HUES48 (cell line): ENCODE measurements around the gene ZW10.
"Not testable (repeated sequence)": the region's sequence is repeated elsewhere in the genome, so short reads cannot be mapped to it uniquely, and the experiment has no call there.

Experiments
- H3K27ac ChIP-seq: one replicate; pipeline ENCODE4 v1.7.0; 2013; ENCODE audit warnings: low read depth, low read length, inconsistent platforms
- H3K27me3 ChIP-seq: 2 replicates; pipeline ENCODE4 v1.6.1; 2013; ENCODE audit warnings: mild to moderate bottlenecking, low read length; ENCODE audit not compliant: control insufficient read depth, insufficient read depth
- H3K36me3 ChIP-seq: 2 replicates; pipeline ENCODE4 v1.6.1; 2013; ENCODE audit warnings: low read length; ENCODE audit not compliant: control insufficient read depth, insufficient read depth
- H3K4me1 ChIP-seq: 2 replicates; pipeline ENCODE4 v1.6.1; 2013; ENCODE audit warnings: mild to moderate bottlenecking, low read length; ENCODE audit not compliant: control insufficient read depth, insufficient read depth
- H3K4me3 ChIP-seq: 2 replicates; pipeline ENCODE4 v1.5.1; 2013; ENCODE audit warnings: mild to moderate bottlenecking, low read depth, low read length
- H3K9ac ChIP-seq: 2 replicates; pipeline ENCODE4 v1.6.1; 2013; ENCODE audit warnings: mild to moderate bottlenecking, low read depth, low read length, moderate library complexity
- H3K9me3 ChIP-seq: 2 replicates; pipeline ENCODE4 v1.6.1; 2013; ENCODE audit warnings: low read length; ENCODE audit not compliant: control insufficient read depth, insufficient read depth

Gene ZW10

GRCh38 chr11:113722934-113723333, 50.6 kb downstream of the ZW10 start:
- Histone ChIP-seq H3K9me3 (no peaks in the 10 kb centered on the region), H3K9ac (no peak overlapping the region), H3K27me3 (no peaks in the 10 kb centered on the region), H3K27ac (no peak overlapping the region), H3K4me1 (no peaks in the 10 kb centered on the region), H3K36me3 (no peaks in the 10 kb centered on the region), H3K4me3 (no peak overlapping the region)

GRCh38 chr11:113722221-113722620, 51.3 kb downstream of the ZW10 start:
- Histone ChIP-seq H3K9ac (no peak overlapping the region), H3K36me3 (no peaks in the 10 kb centered on the region), H3K9me3 (no peaks in the 10 kb centered on the region), H3K4me1 (no peaks in the 10 kb centered on the region), H3K27me3 (no peaks in the 10 kb centered on the region), H3K4me3 (no peak overlapping the region), H3K27ac (no peak overlapping the region)

- H3K4me3 ChIP-seq, result no peak overlapping the region
- no peaks in the 10 kb centered on the region for H3K9me3 ChIP-seq
- H3K27me3 ChIP-seq, result no peaks in the 10 kb centered on the region
- no peak overlapping the region for H3K27ac ChIP-seq
- no peak overlapping the region for H3K9ac ChIP-seq
- H3K4me1 ChIP-seq, result no peaks in the 10 kb centered on the region
- H3K36me3 ChIP-seq, result no peaks in the 10 kb centered on the region
Measured at GRCh38 chr11:113721462-113722066, 51.9 kb downstream of the ZW10 start.

DNA sequence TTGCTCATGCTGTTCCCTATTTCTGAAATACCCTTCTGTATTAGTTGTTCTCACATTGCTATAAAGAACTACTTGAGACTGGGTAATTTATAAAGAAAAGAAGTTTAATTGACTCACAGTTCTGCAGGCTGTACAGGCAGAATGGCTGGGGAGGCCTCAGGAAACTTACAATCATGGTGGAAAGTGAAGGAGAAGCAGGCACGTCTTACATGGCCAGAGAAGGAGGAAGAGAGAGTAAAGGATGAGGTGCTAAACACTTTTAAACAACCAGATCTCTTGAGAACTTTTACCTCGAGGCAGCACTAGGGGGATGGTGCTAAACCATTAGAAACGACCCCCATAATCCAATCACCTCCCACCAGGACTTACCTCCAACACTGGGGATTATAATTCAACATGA, 53.0 kb downstream of the ZW10 start:
- H3K4me3 ChIP-seq, H3K9ac ChIP-seq, H3K27me3 ChIP-seq, H3K9me3 ChIP-seq, H3K27ac ChIP-seq, H3K4me1 ChIP-seq, H3K36me3 ChIP-seq: not testable (repeated sequence)

- H3K4me1 ChIP-seq, result no peaks in the 10 kb centered on the region
- H3K9ac ChIP-seq, result no peak overlapping the region
- no peak overlapping the region for H3K4me3 ChIP-seq
- no peaks in the 10 kb centered on the region for H3K9me3 ChIP-seq
- no peaks in the 10 kb centered on the region for H3K27me3 ChIP-seq
- no peak overlapping the region for H3K27ac ChIP-seq
- H3K36me3 ChIP-seq, result no peaks in the 10 kb centered on the region
Measured at GRCh38 chr11:113715882-113716625, 57.4 kb downstream of the ZW10 start.

DNA sequence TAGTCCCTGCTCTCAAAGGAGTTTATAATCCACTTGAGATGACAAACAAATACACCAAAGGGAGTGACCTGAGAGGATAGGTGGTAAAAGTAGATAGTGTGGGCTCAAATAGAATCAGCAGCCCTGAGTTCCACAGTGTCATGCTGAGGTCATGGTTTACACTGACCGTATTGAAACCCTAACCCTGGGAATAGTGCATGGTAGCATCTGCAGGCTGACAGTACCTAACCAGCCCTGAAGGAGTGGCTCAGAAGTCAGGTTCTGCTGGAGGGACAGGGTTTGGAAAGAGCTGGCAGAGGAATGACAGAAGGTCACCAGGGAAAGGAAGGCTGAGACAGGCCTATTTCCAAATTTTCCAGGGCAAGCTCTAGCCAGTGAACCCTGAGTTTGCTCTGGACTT, 58.2 kb downstream of the ZW10 start:
- Histone ChIP-seq H3K27me3 (no peaks in the 10 kb centered on the region), H3K9ac (no peak overlapping the region), H3K4me1 (no peaks in the 10 kb centered on the region), H3K9me3 (no peaks in the 10 kb centered on the region), H3K36me3 (no peaks in the 10 kb centered on the region), H3K27ac (no peak overlapping the region), H3K4me3 (no peak overlapping the region)

DNA sequence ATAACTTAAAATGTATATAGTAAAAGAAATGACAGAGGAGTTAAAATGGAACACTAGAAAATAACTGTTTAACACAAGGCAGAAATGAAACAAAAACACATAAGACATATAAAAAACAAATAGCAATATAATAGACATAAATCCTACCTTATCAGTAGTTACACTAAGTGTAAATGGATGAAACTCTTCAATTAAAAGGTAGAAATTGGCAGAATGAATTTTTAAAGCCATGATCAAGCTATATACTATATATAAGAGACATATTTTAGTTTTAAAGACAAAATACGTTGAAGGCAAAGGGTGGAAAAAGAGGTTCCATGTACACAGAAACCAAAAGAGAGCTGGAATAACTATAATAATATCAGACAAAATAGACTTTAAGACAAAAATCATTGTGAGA, 62.5 kb downstream of the ZW10 start:
- peaks cover 5% of the 10 kb centered on the region; the same call in 1 of the 2 replicates for H3K4me1 ChIP-seq
- H3K4me3 ChIP-seq, result no peak overlapping the region
- no peak overlapping the region for H3K9ac ChIP-seq
- no peak overlapping the region for H3K27ac ChIP-seq
- H3K36me3 ChIP-seq, result no peaks in the 10 kb centered on the region
- peaks cover 4% of the 10 kb centered on the region; the same call in 1 of the 2 replicates for H3K9me3 ChIP-seq
- no peaks in the 10 kb centered on the region for H3K27me3 ChIP-seq

- Histone ChIP-seq H3K36me3 (no peaks in the 10 kb centered on the region), H3K4me3 (no peak within 1 kb of the TSS), H3K4me1 (peaks cover 5% of the 10 kb centered on the region; the same call in 1 of the 2 replicates), H3K27ac (no peak within 1 kb of the TSS), H3K27me3 (no peaks in the 10 kb centered on the region), H3K9me3 (peaks cover 4% of the 10 kb centered on the region; the same call in 1 of the 2 replicates), H3K9ac (no peak within 1 kb of the TSS)
Measured at GRCh38 chr11:113705871-113706655, 67.4 kb downstream of the ZW10 start, which contains the start of gene TMPRSS5. Gene TMPRSS5, minus strand, starts transcription at chr11:113706308. Its CDS starts 84 bp downstream, at chr11:113706224.

DNA sequence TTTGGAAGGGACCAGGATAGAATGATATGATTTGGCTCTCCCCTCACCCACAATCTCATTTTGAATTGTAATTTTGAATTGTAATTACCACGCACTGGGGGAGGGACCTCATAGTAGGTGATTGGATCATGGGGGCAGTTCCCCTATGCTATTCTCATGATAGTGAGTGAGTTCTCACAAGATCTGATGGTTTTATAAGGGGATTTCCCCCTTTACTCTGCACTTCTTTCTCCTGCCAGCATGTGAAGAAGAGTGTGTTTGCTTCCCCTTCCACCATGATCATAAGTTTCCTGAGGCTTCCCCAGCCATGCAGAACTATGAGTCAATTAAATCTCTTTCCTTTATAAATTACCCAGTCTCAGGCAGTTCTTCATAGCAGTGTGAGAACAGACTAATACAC, 69.9 kb downstream of the ZW10 start:
- not testable (repeated sequence) for H3K4me3 ChIP-seq, H3K27me3 ChIP-seq, H3K9me3 ChIP-seq, H3K36me3 ChIP-seq, H3K27ac ChIP-seq, H3K4me1 ChIP-seq, H3K9ac ChIP-seq

- H3K4me1 ChIP-seq, result peaks cover 5% of the 10 kb centered on the region; the same call in 1 of the 2 replicates
- no peak overlapping the region for H3K9ac ChIP-seq
- H3K27ac ChIP-seq, result no peak overlapping the region
- no peaks in the 10 kb centered on the region for H3K9me3 ChIP-seq
- no peaks in the 10 kb centered on the region for H3K27me3 ChIP-seq
- no peaks in the 10 kb centered on the region for H3K36me3 ChIP-seq
- H3K4me3 ChIP-seq, result no peak overlapping the region
Measured at GRCh38 chr11:113701491-113701890, 72.0 kb downstream of the ZW10 start.

DNA sequence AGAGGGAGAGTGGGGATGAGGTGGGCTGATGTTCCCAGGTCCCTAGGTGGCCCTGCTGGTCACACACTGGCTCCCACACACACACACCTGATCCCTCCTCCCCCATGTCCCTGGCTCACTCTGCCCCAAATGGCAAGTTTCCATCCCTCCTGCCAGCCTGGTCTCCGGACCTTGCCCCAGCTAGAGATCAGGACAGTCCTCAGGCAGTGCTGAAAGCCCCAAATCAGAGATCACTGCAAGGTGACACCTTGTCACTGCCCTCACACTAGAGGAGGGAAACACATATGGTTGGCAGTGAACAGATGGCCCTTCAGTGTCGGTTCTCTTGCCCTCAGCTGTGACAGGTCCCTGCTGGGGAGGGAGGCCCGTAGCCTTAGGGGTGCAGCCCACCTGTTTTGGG, 75.0 kb downstream of the ZW10 start:
- H3K27me3 ChIP-seq, result no peaks in the 10 kb centered on the region
- H3K27ac ChIP-seq, result no peak overlapping the region
- H3K4me3 ChIP-seq, result no peak overlapping the region
- H3K9ac ChIP-seq, result no peak overlapping the region
- no peaks in the 10 kb centered on the region for H3K36me3 ChIP-seq
- no peaks in the 10 kb centered on the region for H3K4me1 ChIP-seq
- H3K9me3 ChIP-seq, result no peaks in the 10 kb centered on the region
